Fibroblast of villous mesenchyme (primary cell): ENCODE data around the gene CCDC17. TPM values are rescaled to one million over a fixed set of nuclear protein-coding genes. Genes with fewer than 3 reads are reported as not detected.
"Not testable (repeated sequence)": the region's sequence is repeated elsewhere in the genome, so short reads cannot be mapped to it uniquely, and the experiment has no call there.

ENCODE experiments used
- DNase-seq: peaks from one replicate; pipeline ENCODE4 v3.0.0-alpha.2; 2010; ENCODE audit warnings: low read depth
- H3K4me3 ChIP-seq: 2 replicates; pipeline ENCODE4 v1.5.1; 2011; ENCODE audit warnings: low read depth, mild to moderate bottlenecking, low read length
- total RNA-seq: library from RNA; depleted of rRNA; stranded (reverse); fragments of >200 nt; gene quantifications from 2 replicates; pipeline ENCODE4 v1.2.3, GENCODE V29; 2012
- TF ChIP-seq, protein P1 (sequence below): IDR thresholded peaks from 2 replicates; pipeline ENCODE4 v1.5.1; 2012; ENCODE audit warnings: low read depth, mild to moderate bottlenecking, low read length; ENCODE audit not compliant: insufficient read depth

Gene CCDC17
- total RNA-seq, 1 donor = 1.3 TPM

DNA sequence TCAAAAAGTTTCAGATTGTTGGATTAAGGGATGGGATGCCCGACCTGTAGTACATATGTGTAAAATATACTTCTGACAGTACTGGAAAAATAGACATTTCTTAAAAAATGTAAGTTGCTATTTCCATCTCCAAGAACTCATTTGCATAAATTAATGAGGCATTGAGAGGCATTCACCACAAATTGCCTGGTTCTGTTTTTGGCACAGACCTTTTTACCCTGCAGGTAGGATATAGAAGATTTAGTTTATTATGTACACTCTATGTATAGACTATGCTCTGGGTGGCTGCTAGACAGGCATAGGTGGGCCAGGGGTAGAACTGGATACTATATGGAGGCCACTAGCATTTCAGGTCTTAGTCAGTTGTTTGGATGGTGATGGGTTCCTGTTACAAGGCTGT lies 8.0 kb downstream of the CCDC17 start:
- no peak for DNase-seq
- TF ChIP-seq, protein P1, sequence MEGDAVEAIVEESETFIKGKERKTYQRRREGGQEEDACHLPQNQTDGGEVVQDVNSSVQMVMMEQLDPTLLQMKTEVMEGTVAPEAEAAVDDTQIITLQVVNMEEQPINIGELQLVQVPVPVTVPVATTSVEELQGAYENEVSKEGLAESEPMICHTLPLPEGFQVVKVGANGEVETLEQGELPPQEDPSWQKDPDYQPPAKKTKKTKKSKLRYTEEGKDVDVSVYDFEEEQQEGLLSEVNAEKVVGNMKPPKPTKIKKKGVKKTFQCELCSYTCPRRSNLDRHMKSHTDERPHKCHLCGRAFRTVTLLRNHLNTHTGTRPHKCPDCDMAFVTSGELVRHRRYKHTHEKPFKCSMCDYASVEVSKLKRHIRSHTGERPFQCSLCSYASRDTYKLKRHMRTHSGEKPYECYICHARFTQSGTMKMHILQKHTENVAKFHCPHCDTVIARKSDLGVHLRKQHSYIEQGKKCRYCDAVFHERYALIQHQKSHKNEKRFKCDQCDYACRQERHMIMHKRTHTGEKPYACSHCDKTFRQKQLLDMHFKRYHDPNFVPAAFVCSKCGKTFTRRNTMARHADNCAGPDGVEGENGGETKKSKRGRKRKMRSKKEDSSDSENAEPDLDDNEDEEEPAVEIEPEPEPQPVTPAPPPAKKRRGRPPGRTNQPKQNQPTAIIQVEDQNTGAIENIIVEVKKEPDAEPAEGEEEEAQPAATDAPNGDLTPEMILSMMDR = no peak
- no peak overlapping the region for H3K4me3 ChIP-seq

DNA sequence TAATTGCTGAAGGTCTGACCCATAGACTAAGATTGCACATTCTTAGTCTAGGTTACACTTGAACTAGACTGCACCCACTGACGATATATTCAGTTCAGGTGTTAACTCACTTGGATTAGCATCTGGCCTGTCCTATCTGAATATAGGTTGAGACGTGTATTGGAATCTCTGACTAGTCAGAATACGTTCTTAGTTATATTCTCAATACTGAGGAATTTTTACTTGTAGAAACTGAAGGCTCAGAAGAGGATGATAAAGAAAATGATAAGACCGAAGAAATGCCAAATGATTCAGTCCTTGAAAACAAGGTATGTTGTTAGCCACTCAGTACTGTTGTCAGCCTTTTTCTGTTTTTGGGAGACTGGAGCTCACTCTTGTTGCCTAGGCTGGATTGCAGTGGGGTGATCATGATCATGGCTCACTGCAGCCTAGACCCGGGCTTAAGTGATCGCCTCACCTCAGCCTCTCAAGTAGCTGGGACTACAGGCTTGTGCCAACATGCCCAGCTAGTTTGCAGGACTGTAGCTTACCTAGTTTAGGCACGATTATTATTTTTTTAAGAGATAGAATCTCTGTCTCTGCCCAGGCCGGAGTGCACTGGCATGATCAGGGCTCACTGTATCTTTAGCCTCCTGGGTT lies 10.8 kb downstream of the CCDC17 start:
- TF ChIP-seq, protein P1 = no peak
- no peak for DNase-seq
- no peak overlapping the region for H3K4me3 ChIP-seq

DNA sequence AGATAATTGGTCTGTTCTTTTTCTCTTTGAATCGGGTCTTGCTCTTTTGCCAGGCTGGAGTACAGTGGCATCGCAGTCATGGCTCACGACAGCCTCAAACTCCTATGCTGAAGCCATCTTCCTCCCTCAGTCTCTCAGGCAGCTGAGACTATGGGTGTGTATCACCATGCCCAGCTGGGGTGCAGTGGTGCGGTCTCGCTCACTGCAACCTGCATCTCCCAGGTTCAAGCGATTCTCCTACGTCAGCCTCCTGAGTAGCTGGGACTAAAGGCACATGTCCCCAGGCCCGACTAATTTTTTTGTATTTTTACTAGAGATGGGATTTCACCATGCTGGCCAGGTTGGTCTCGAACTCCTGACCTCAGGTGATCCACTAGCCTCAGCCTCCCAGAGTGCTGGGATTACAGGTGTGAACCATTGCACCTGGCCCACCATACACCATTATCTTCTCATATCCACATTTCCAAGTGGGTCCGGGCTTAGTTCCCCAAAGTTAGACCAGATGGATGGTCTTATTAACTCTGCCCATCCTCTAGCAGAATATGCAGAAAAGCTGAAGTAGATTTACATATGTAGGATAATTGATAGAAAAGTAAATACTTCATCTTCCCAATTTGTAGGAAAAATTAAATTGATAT lies 13.1 kb downstream of the CCDC17 start:
- no peak for DNase-seq
- TF ChIP-seq, protein P1 = no peak
- no peak overlapping the region for H3K4me3 ChIP-seq

DNA sequence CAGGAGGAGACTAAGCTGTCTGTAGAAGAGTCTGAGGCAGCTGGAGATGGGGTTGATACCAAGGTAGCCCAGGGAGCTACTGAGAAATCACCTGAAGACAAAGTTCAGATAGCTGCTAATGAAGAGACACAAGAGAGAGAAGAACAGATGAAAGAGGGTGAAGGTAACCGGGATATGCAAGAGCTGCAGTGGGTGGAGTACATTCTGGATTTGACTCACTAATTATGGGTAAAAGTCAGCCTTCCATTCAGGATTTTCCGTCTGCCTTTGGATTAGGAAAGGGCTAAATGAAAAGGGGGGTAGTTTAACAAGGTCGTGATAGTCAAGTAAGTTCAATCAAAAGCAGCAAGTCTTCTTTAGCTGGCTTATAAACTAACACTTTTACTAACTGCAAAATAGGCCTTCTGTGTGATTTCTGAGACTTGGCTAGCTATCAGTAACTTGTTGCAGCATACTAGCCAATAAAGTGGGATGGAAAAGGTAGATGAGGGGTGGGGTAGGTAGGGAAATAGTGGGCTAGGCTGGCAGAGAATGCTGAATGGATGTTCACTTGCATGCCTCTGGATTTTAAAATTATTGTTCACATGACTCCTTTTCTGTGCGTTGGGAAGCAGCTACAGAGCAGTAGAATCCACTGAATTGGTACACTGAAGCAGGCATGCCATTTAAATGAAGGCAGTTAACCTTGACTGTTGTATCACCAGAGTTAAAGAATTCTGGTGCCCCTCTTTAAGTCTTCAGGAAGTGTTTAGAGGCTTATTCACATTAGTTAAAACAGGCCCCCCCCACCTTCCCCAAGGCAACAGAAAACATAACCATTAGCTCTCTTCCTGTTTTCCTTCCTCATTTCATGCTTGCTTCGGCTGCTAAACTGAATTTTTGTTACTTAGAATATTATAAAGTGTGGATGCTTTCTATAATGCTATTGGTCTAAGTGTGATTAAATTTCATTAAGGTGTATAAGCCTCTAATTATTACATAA lies 15.4 kb downstream of the CCDC17 start:
- DNase-seq = no peak
- H3K4me3 ChIP-seq = no peak overlapping the region
- TF ChIP-seq, protein P1 = no peak

DNA sequence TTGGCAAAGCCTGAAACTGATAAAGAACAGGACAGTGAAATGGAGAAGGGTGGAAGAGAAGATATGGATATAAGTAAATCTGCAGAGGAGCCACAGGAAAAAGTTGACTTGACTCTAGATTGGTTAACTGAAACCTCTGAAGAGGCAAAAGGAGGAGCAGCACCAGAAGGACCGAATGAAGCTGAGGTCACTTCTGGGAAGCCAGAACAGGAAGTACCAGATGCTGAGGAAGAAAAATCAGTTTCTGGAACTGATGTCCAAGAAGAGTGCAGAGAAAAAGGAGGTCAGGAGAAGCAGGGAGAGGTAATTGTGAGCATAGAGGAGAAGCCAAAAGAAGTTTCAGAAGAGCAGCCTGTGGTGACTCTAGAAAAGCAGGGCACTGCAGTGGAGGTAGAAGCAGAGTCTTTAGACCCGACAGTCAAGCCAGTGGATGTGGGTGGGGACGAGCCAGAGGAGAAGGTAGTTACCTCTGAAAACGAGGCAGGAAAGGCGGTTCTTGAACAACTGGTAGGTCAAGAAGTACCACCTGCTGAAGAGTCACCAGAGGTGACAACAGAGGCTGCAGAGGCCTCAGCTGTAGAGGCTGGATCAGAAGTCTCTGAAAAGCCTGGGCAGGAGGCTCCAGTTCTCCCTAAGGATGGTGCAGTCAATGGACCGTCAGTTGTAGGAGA lies 16.3 kb downstream of the CCDC17 start:
- TF ChIP-seq, protein P1 = no peak
- H3K4me3 ChIP-seq = no peak overlapping the region
- no peak for DNase-seq

DNA sequence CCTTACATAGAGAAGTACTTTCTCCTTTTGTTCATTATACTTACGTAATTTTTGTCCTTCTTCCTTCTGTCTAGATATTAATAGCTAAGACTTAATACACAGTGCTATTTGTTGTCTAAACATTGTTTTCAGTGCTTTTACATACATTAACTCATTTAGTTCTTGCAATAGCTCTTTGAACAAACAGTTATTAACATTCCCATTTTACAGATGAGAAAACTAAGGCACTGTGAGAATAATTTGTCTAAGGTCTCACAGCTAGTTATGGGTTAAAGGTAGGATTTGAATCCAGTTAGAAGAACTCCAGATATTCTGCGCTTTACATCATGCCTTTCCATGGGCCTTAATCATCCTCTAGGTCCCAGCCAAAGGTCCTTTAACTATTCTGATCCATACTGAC lies 19.6 kb downstream of the CCDC17 start:
- TF ChIP-seq, protein P1 = no peak
- DNase-seq = no peak
- H3K4me3 ChIP-seq = no peak overlapping the region

DNA sequence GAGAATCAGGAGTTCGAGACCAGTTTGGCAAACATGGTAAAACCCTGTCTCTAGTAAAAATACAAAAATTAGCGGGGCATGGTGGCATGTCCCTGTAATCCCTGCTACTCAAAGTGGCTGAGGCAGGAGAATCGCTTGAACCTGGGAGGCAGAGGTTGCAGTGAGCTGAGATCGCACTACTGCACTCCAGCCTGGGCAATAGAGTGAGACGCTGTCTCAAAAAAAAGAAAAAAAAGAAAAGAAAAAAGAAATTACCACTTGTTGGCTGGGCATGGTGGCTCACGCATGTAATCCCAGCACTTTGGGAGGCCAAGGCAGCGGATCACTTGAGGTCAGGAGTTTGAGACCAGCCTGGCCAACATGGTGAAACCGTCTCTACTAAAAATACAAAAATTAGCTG lies 27.1 kb downstream of the CCDC17 start:
- not testable (repeated sequence) for DNase-seq, H3K4me3 ChIP-seq
